NCI-H1048 (cell line): ENCODE results near the gene FLII.

ENCODE experiments used
- DNase-seq: peaks from one replicate; lab custom pipeline; 2025; lab: John Stamatoyannopoulos, UW

Gene FLII

GRCh38 chr17:18241229-18241871 lies 17.2 kb downstream of the FLII start:
- DNase-seq, result no peak

- no peak for DNase-seq
Measured at GRCh38 chr17:18240449-18240848, 18.1 kb downstream of the FLII start.

- DNase-seq, result no peak
Measured at GRCh38 chr17:18238299-18238698, 20.2 kb downstream of the FLII start.

- DNase-seq, result no peak
Measured at GRCh38 chr17:18237461-18237860, 21.1 kb downstream of the FLII start.

GRCh38 chr17:18236494-18236893 lies 22.0 kb downstream of the FLII start:
- no peak for DNase-seq

- DNase-seq, result no peak
Measured at GRCh38 chr17:18235743-18236256, 22.7 kb downstream of the FLII start.

GRCh38 chr17:18234853-18235380 lies 23.6 kb downstream of the FLII start:
- DNase-seq, result no peak

GRCh38 chr17:18233803-18234518 lies 24.6 kb downstream of the FLII start:
- no peak for DNase-seq

- DNase-seq, result no peak
Measured at GRCh38 chr17:18231164-18231563, 27.4 kb downstream of the FLII start.

GRCh38 chr17:18230288-18231141 lies 28.0 kb downstream of the FLII start:
- no peak for DNase-seq

GRCh38 chr17:18229771-18230170 lies 28.8 kb downstream of the FLII start:
- no peak for DNase-seq

GRCh38 chr17:18229254-18229653 lies 29.3 kb downstream of the FLII start:
- no peak for DNase-seq

- DNase-seq, result no peak
Measured at GRCh38 chr17:18228176-18228682, 30.3 kb downstream of the FLII start.

- no peak for DNase-seq
Measured at GRCh38 chr17:18227635-18228034, 30.9 kb downstream of the FLII start.

GRCh38 chr17:18226284-18226945 lies 32.1 kb downstream of the FLII start:
- DNase-seq, result no peak

GRCh38 chr17:18225642-18226283 lies 32.8 kb downstream of the FLII start:
- DNase-seq, result no peak

GRCh38 chr17:18225121-18225641 lies 33.4 kb downstream of the FLII start, which contains the start of gene LLGL1:
Gene LLGL1, plus strand, starts transcription at chr17:18225635. Its CDS starts 48 bp downstream, at chr17:18225683.
- DNase-seq, result peak; percentile 88

GRCh38 chr17:18224387-18225120 lies 34.0 kb downstream of the FLII start:
- no peak for DNase-seq

GRCh38 chr17:18224053-18224386 lies 34.5 kb downstream of the FLII start:
- no peak for DNase-seq

GRCh38 chr17:18218756-18219415 lies 39.7 kb downstream of the FLII start:
- DNase-seq, result no peak
